ENCODE measurements around the gene CEP89. TPM values are rescaled to one million over a fixed set of nuclear protein-coding genes. Genes with fewer than 3 reads are reported as not detected.

Gene CEP89
- total RNA-seq, 2 experiments from 2014 or later, result 10.3 to 12.1 TPM

DNA sequence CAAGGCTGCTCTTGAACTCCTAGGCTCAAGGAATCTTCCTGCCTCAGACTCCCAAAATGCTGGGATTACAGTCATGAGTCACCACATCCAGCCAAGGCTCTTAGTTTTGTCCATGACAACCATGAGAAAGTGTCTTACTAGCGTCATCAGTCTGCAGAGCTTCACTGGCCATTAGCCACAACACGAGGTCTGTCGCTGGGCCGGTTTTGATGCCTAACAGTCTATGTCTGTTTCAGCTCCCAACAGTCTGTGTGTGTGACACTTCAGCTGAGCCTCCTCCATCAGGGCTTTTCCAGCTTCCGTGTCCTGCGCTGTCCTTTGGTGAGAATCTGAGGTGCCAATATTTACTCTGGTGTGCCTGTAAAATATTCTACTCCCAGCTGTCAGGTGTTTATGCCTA, 47.6 kb downstream of the CEP89 start:
- no peak for ATAC-seq
- Mint-ChIP-seq H3K27ac (no peak overlapping the region), H3K4me3 (no peak overlapping the region), H3K9me3 (peaks cover 5% of the 10 kb centered on the region), H3K36me3 (ENCODE audit: low read depth) (peaks cover 18% of the 10 kb centered on the region), H3K4me1 (ENCODE audit: low read depth) (peaks cover 2% of the 10 kb centered on the region), H3K27me3 (no peaks in the 10 kb centered on the region)
- ChIA-PET CTCF (no interaction called here), POLR2A (interaction anchor here (0.6 kb wide), 1 partner anchor 129 kb away, joined by 3 read pairs; no protein-coding TSS in a partner anchor)
- TF ChIP-seq, protein P1, sequence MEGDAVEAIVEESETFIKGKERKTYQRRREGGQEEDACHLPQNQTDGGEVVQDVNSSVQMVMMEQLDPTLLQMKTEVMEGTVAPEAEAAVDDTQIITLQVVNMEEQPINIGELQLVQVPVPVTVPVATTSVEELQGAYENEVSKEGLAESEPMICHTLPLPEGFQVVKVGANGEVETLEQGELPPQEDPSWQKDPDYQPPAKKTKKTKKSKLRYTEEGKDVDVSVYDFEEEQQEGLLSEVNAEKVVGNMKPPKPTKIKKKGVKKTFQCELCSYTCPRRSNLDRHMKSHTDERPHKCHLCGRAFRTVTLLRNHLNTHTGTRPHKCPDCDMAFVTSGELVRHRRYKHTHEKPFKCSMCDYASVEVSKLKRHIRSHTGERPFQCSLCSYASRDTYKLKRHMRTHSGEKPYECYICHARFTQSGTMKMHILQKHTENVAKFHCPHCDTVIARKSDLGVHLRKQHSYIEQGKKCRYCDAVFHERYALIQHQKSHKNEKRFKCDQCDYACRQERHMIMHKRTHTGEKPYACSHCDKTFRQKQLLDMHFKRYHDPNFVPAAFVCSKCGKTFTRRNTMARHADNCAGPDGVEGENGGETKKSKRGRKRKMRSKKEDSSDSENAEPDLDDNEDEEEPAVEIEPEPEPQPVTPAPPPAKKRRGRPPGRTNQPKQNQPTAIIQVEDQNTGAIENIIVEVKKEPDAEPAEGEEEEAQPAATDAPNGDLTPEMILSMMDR (IDR thresholded peaks at IDR 0.05), result no peak
- intact Hi-C loops (cut with micrococcal nuclease), result no loop called here
- no peak for DNase-seq

DNA sequence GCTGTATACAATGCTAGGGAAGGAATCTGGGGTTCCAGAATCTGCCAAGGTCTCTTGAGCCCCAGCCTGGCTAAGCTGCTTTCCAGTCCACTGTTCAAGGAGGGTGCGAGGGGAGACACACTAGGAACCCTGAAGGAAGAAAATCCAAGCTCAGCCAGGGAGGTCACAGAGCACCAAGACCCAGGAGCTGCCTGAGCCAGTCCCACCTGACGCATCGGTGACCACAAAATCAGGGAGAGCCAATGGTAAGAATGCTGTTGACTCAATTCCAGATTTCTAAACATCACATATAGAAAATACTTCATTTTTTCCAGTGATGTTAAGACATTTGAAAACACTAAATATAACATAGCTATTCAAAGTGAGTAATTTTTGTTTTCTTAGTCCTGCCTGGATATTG, 50.1 kb downstream of the CEP89 start:
- no peak overlapping the region for H3K27ac Mint-ChIP-seq

DNA sequence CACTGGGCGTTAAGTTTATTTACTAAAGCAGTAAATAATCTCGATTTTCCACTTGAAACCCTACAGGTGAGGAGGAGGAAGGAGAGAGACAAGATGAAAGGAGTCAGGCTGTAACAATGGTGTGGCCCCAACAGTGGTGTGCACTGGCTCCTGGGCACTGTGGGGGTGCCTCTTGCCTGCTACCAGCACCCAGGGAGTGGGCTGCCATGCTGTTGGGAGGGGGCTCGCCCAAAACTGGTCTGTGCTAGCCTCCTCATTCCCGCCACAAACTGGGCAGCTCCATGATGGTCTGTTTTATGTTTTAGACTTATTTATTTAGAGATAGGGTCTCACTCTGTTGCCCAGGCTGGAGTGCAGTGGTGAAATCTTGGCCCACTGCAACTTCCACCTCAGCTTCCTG, 52.4 kb downstream of the CEP89 start:
- CTCF ChIA-PET, result no interaction called here

More for the DNA sequence above, 50.1 kb downstream of the CEP89 start:
- Mint-ChIP-seq H3K9me3 (no peaks in the 10 kb centered on the region), H3K36me3 (ENCODE audit: low read depth) (peaks cover 9% of the 10 kb centered on the region), H3K4me1 (ENCODE audit: low read depth) (peaks cover 2% of the 10 kb centered on the region), H3K27me3 (no peaks in the 10 kb centered on the region), H3K4me3 (no peak overlapping the region)
- ChIA-PET POLR2A (no interaction called here), CTCF (no interaction called here)
- DNase-seq (no peak), ATAC-seq (no peak)
- intact Hi-C loops (cut with micrococcal nuclease), result no loop called here
- TF ChIP-seq, protein P1 (IDR thresholded peaks at IDR 0.05), result no peak

DNA sequence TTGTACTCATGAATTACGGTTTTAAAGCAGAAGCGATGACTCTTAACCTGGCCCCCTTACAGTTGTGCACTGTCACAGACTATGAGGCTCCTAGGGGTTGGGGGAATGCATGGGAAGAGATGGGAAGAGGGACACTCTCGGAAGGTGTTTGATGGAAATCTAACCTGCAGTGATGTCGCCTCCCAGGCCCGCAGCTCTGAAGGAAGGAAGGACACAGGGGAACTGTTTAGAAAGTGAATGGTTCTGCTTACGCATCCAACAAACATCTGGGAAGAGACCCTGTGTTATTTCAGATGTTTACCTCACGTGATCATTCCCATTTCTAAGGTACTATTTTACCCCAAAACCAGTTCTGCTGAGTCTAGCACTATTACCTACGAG, 54.2 kb downstream of the CEP89 start:
- CTCF ChIA-PET, result no interaction called here
- intact Hi-C loops (cut with micrococcal nuclease), result no loop called here
- H3K27me3 Mint-ChIP-seq, result no peaks in the 10 kb centered on the region

More for the DNA sequence above, 52.4 kb downstream of the CEP89 start:
- Mint-ChIP-seq H3K27me3 (no peaks in the 10 kb centered on the region), H3K9me3 (no peaks in the 10 kb centered on the region), H3K4me3 (no peak overlapping the region), H3K27ac (no peak overlapping the region), H3K4me1 (ENCODE audit: low read depth) (peaks cover 2% of the 10 kb centered on the region), H3K36me3 (ENCODE audit: low read depth) (peaks cover 9% of the 10 kb centered on the region)
- DNase-seq, result no peak
- TF ChIP-seq, protein P1 (IDR thresholded peaks at IDR 0.05), result no peak
- intact Hi-C loops (cut with micrococcal nuclease), result no loop called here
- ATAC-seq, result no peak
- POLR2A ChIA-PET, result no interaction called here

DNA sequence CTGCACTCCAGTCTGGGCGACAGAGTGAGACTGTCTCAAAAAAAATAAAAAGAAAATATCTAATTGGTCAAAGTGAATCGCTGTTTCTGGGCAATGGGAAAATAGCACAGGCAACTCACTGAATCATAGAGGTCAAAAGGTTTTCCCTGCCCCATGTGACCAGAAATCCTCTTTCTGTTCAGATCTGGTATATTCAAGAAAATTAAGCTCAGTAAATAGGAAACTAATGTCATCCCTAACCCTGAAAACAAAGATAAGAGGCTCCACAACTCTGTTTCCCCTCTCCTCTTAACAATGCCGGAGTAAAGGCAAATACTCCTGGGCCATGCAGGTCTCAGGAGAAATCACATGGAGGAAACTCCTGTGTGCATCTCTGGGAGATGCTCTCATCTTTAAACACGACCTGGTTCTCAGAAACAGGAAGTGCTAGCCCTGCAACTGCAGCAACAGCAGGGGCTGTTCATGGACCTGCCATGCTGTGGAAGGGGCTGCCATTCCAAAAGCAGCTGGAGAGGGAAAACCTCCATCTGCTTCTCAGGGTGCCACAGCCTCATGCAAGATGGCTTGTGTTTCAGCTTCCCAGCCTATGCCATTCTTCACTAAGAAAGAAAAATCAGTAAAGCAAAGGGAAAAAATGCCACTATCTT, 54.7 kb downstream of the CEP89 start:
- intact Hi-C loops (cut with micrococcal nuclease), result no loop called here
- DNase-seq (no peak), ATAC-seq (no peak)
- Mint-ChIP-seq H3K27ac (no peak overlapping the region), H3K36me3 (ENCODE audit: low read depth) (peaks cover 6% of the 10 kb centered on the region), H3K4me1 (ENCODE audit: low read depth) (peaks cover 2% of the 10 kb centered on the region), H3K4me3 (no peak overlapping the region), H3K27me3 (no peaks in the 10 kb centered on the region), H3K9me3 (no peaks in the 10 kb centered on the region)
- TF ChIP-seq, protein P1 (IDR thresholded peaks at IDR 0.05), result no peak
- ChIA-PET POLR2A (no interaction called here), CTCF (no interaction called here)

More for the DNA sequence above, 54.2 kb downstream of the CEP89 start:
- no peak for DNase-seq
- H3K36me3 Mint-ChIP-seq (ENCODE audit: low read depth), result peaks cover 5% of the 10 kb centered on the region
- H3K4me3 Mint-ChIP-seq, result no peak overlapping the region
- POLR2A ChIA-PET, result no interaction called here
- no peak overlapping the region for H3K27ac Mint-ChIP-seq
- no peak for ATAC-seq
- H3K9me3 Mint-ChIP-seq, result no peaks in the 10 kb centered on the region
- TF ChIP-seq, protein P1 (IDR thresholded peaks at IDR 0.05), result no peak
- peaks cover 2% of the 10 kb centered on the region for H3K4me1 Mint-ChIP-seq (ENCODE audit: low read depth)

Data from activated CD8-positive, alpha-beta T cell treated with anti-CD3 and anti-CD28 coated beads for 36 hours (primary cell).